ENCODE measurements around the gene ARSD. TPM values are rescaled to one million over a fixed set of nuclear protein-coding genes. Genes with fewer than 3 reads are reported as not detected.

ARSD gene
- total RNA-seq, 1 experiment from 2014 or later: 13.9 TPM

- DNase-seq (ENCODE audit: low read depth): no peak
Observed at GRCh38 chrX:2854918-2855317, 74.2 kb downstream of the ARSD start.

Other genes with a start within 250 kb of the ARSD start
- 282 and 322 TPM in 2 replicates for gene CD99, start 238.0 kb downstream of the ARSD start, total RNA-seq (2014; rRNA removed)
- gene XG, start 177.3 kb downstream of the ARSD start, total RNA-seq (2014; rRNA removed): 0.06 TPM in 1 of 2 replicates, not detected in the other
- 2.4 and 3.1 TPM in 2 replicates for gene GYG2, start 100.4 kb downstream of the ARSD start, total RNA-seq (2014; rRNA removed)
- gene ARSH, start 77.2 kb upstream of the ARSD start, total RNA-seq (2014; rRNA removed): not detected in 2 replicates
- not detected in 2 replicates for gene ARSF, start 112.1 kb upstream of the ARSD start, total RNA-seq (2014; rRNA removed)

Data from LHCN-M2 (cell line).